Thymus (tissue), 11 donors: ENCODE results near the gene CCNL2. TPM values are rescaled to one million over a fixed set of nuclear protein-coding genes. Genes with fewer than 3 reads are reported as not detected.
"Not testable (repeated sequence)": the region's sequence is repeated elsewhere in the genome, so short reads cannot be mapped to it uniquely, and the experiment has no call there.

ENCODE experiments used
- DNase-seq, 9 donors: peaks; one replicate each; pipeline ENCODE4 v3.0.0-alpha.2; 2013; ENCODE audit warnings: low spot score in 9 of 9, low read depth in 6 of 9, missing footprints in 1 of 9
- H3K27ac ChIP-seq, 2 donors: one replicate each; pipeline ENCODE4 v1.5.1; 2013; ENCODE audit warnings: control low read depth in 1 of 2, low read depth in 1 of 2, low read length in 1 of 2, mild to moderate bottlenecking in 1 of 2, moderate library complexity in 1 of 2
- H3K27me3 ChIP-seq, 2 donors: one replicate each; pipeline ENCODE4 v1.5.1; 2013; ENCODE audit warnings: low read length in 1 of 2; ENCODE audit not compliant: control insufficient read depth in 2 of 2, insufficient read depth in 1 of 2
- H3K36me3 ChIP-seq, 2 donors: one replicate each; pipeline ENCODE4 v1.5.1; 2013; ENCODE audit warnings: low read length in 1 of 2, mild to moderate bottlenecking in 1 of 2, moderate library complexity in 1 of 2; ENCODE audit not compliant: control insufficient read depth in 2 of 2, insufficient read depth in 2 of 2
- H3K4me1 ChIP-seq, 2 donors: one replicate each; pipeline ENCODE4 v1.5.1; 2013; ENCODE audit warnings: low read length in 2 of 2; ENCODE audit not compliant: control insufficient read depth in 2 of 2, insufficient read depth in 2 of 2
- H3K4me3 ChIP-seq, 2 donors: one replicate each; pipeline ENCODE4 v1.5.1; 2013; ENCODE audit warnings: low read length in 2 of 2, control low read depth in 1 of 2, mild to moderate bottlenecking in 1 of 2
- H3K9me3 ChIP-seq, 2 donors: one replicate each; pipeline ENCODE4 v1.5.1; 2013; ENCODE audit warnings: low read length in 1 of 2, mild to moderate bottlenecking in 1 of 2; ENCODE audit not compliant: control insufficient read depth in 2 of 2, insufficient read depth in 1 of 2
- WGBS: extraction: QIAGEN DNeasy Blood & Tissue Kit; methylation state at CpG from one replicate; pipeline ENCODE4 v1.1.7; 2013; 5-methylcytosine and 5-hydroxymethylcytosine counted together
- polyA plus RNA-seq: library from polyadenylated mRNA; stranded (reverse); fragments of 200-250 nt; gene quantifications from one replicate; pipeline ENCODE4 v1.2.3, GENCODE V29; 2013
- total RNA-seq: library from RNA; stranded (reverse); fragments of 120-200 nt; gene quantifications from one replicate; pipeline ENCODE4 v1.2.4, GENCODE V29; 2013
- donor health status: healthy.

CCNL2 gene
- total and polyA plus RNA-seq, 2 donors = 73.8 to 340 TPM

DNA sequence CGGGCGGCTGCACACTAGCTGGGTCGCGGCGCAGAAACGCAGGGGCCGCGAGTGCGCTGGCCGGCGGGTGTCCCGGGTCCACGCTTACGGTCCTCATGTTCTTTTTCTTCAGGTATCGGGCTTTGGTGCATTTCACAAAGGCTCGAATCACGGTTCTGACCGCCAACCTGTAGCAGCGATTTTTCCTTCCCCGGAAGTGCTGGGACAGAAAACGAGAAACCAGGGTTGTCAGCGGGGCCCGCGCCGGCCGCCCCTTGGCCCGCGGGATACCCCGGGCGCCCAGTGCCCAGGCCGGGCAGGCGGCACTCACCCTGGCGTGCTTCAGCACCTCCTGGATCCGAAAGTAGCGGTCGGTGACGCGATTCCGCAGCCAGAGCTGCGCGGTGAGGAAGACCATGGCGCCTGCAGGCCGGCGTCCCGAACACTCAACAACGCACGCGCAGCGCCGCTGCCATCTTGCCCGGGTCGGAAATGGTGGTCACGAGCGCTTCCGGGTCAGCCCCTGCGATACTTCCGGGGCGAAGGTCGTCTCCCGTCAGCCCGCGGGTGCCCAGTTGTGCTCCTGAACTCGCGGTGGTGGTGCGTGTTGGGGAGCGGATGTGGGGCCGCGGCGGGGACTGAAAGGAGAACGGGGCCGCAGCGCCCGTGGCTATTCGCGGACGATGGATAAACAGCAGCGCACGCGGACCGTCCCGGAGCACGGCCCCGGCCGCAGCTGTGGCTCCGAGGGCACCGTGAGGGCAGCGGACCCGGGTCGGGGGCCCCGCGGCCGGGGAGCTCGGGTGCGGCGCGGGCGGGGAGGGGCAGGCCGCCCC, 7.9 kb upstream of the CCNL2 start, which contains the start of gene MRPL20:
MRPL20 (minus strand) TSS at position 473 of the 815 bp plus-strand sequence; CDS start at position 397, 76 bp downstream.
- under 1% methylated on average over 98 of the region's 98 CpGs for WGBS
- peaks cover 0 to 6% of the 10 kb centered on the region in 2 donors for H3K9me3 ChIP-seq
- peaks cover 34 to 38% of the 10 kb centered on the region in 2 donors for H3K36me3 ChIP-seq
- no peaks in the 10 kb centered on the region for H3K27me3 ChIP-seq
- DNase-seq = peak; percentile 86 to 97 (median 91)
- peak within 1 kb of the TSS; percentile 67 to 97 for H3K27ac ChIP-seq
- H3K4me3 ChIP-seq = peak within 1 kb of the TSS; percentile 95 to 99
- peaks cover 21 to 25% of the 10 kb centered on the region in 2 donors for H3K4me1 ChIP-seq

DNA sequence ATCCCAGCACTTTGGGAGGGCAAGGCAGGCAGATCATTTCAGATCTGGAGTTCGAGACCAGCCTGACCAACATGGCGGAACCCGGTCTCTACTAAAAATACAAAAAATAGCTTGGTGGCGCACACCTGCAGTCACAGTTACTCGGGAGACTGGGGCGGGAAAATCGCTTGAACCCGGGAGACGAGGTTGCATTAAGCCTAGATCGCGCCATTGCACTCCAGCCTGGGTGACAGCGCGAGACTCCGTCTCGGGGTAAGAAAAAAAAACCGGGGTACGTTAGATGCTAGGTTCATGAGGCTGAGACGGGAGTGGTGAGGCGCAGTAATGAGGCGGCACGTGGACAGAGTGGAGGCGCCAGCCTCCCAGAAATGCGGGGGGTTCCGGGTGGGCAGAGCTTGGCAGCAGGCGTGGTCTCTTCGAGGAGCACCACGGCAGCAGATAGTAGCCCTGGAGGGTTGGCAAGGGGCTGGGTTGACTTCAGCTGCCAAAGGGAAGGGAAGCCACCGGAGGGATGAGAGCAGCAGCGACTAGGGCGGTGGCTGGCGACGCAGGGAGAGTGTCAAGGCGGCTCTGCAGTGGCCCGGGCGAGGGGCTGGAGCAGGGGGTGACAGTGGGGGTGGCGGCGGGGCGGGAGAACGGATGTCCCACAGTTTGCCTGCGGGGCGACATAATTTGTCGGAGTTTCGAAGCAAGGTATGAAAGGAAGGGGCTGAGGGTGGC, 7.1 kb upstream of the CCNL2 start:
- 48% methylated on average over 43 of the region's 43 CpGs for WGBS
- Histone ChIP-seq H3K4me1 (peaks cover 21 to 28% of the 10 kb centered on the region in 2 donors), H3K4me3 (peak overlapping the region; percentile 95 to 99), H3K9me3 (no peaks in the 10 kb centered on the region), H3K36me3 (peaks cover 42 to 46% of the 10 kb centered on the region in 2 donors), H3K27me3 (no peaks in the 10 kb centered on the region), H3K27ac (peak overlapping the region; percentile 67 to 97)
- DNase-seq = no peak

DNA sequence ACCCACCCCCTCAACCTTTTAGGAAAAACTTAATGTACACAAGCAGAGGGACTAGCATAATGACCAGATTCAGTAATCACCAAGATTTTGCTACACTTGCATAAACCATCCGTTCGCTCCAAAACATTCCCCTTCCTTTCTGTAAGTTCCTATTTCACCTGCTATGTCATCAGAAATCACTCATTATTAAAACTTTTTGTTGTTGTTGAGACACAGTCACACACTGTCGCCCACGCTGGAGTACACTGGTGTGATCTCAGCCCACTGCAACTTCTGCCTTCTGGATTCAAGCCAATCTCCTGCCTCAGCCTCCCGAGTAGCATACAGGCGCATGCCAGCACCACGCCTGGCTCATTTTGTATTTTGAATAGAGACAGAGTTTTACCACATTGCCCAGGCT, 4.5 kb upstream of the CCNL2 start:
- no peak overlapping the region for H3K4me3 ChIP-seq
- 95% methylated on average over 7 of the region's 7 CpGs for WGBS
- no peak overlapping the region for H3K27ac ChIP-seq
- H3K36me3 ChIP-seq = peaks cover 52 to 55% of the 10 kb centered on the region in 2 donors
- no peak for DNase-seq
- H3K4me1 ChIP-seq = peaks cover 28 to 41% of the 10 kb centered on the region in 2 donors
- peaks cover 0 to 1% of the 10 kb centered on the region in 2 donors for H3K9me3 ChIP-seq
- H3K27me3 ChIP-seq = no peaks in the 10 kb centered on the region

DNA sequence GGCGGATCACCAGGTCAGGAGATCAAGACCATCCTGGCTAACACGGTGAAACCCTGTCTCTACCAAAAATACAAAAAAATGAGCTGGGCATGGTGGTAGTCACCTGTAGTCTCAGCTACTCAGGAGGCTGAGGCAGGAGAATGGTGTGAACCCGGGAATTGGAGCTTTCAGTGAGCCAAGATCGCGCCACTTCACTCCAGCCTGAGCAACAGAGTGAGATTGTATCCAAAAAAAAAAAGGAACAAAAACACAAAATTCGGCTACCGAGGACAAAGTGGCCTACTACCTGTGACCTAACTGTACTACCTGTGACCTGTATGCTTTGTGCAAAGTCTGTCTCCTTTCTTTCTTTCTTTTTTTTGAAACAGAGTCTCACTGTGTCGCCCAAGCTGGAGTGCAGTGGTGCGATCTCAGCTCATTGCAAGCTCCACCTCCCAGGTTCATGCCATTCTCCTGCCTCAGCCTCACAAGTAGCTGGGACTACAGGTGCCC, 3.8 kb upstream of the CCNL2 start:
- peaks cover 55 to 56% of the 10 kb centered on the region in 2 donors for H3K36me3 ChIP-seq
- H3K27me3 ChIP-seq, H3K9me3 ChIP-seq, H3K4me3 ChIP-seq, DNase-seq, H3K27ac ChIP-seq: not testable (repeated sequence)
- H3K4me1 ChIP-seq = peaks cover 30 to 40% of the 10 kb centered on the region in 2 donors
- 94% methylated on average over 9 of the region's 9 CpGs for WGBS

DNA sequence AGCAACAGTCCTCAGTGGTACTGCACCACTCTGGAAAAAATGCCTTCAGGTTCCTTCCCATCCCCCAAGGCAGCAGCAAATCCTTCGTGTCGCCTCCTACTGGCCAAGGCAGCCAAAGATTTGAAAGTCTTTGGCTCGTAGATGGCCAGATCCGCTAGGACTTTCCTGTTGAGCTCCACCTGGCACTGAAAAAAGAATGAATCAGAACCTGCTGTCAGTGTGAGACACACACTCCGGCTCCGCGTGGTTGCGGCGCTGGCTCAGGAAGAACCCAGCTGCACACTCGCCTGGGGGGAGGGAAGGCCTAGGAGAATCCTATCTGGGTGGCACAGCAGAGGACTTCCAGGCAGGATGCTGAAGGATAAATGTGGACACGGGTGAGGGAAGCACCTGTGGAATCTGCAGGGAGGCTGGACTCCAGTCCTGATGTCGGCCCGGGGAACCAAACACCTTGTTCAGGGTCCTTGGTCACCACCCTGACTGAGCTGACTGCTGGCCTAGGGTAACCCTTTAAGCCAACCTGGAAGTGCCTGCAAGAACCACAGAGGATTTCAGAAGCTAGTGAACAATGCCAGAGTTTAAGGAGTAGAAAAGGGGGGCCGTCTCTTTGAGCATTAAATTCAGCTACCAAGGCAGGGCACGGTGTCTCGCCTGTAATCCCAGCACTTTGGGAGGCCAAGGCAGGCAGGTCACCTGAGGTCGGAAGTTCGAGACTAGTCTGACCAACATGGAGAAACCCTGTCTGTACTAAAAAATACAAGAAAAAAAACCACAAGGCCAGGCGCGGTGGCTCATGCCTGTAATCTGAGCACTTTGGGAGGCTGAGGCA, 3.2 kb upstream of the CCNL2 start:
- Histone ChIP-seq H3K36me3 (peaks cover 62 to 63% of the 10 kb centered on the region in 2 donors), H3K27me3 (no peaks in the 10 kb centered on the region), H3K9me3 (peaks cover 0 to 1% of the 10 kb centered on the region in 2 donors), H3K4me3 (no peak overlapping the region), H3K4me1 (peaks cover 30 to 46% of the 10 kb centered on the region in 2 donors), H3K27ac (no peak overlapping the region)
- DNase-seq = peak in 1 of 9 donors; percentile 27
- 95% methylated on average over 20 of the region's 20 CpGs for WGBS

DNA sequence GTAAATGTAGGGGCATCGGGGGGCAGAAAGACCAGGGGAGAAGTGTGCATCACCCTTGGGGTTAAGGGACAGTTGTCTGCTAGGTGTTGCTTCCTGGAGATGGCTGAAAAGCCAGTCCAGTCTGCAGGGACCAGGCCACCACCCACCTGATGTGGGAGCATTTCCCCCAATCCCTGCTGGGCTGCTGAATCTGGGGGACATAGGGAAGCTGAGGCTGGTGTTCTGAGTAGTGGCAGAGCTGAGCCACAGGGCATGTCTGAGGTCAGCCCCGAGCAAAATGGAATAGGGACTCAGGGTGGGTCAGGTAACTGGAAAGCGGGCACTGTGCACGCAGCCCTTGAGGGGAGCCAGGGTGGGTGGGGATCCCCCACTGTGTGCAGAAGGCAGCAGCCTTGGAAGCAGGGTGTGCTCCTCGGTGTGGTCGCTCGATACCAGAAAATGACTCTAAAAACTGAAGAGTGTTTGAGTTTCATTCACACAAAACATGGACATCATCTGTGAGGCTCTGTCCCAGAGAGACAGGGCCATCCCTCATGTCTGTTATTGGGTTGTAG, 2.4 kb upstream of the CCNL2 start:
- H3K27me3 ChIP-seq = no peaks in the 10 kb centered on the region
- WGBS = 95% methylated on average over 7 of the region's 7 CpGs
- DNase-seq = no peak
- no peak overlapping the region for H3K4me3 ChIP-seq
- H3K4me1 ChIP-seq = peaks cover 30 to 49% of the 10 kb centered on the region in 2 donors
- H3K9me3 ChIP-seq = peaks cover 0 to 1% of the 10 kb centered on the region in 2 donors
- no peak overlapping the region for H3K27ac ChIP-seq
- peaks cover 66 to 69% of the 10 kb centered on the region in 2 donors for H3K36me3 ChIP-seq

DNA sequence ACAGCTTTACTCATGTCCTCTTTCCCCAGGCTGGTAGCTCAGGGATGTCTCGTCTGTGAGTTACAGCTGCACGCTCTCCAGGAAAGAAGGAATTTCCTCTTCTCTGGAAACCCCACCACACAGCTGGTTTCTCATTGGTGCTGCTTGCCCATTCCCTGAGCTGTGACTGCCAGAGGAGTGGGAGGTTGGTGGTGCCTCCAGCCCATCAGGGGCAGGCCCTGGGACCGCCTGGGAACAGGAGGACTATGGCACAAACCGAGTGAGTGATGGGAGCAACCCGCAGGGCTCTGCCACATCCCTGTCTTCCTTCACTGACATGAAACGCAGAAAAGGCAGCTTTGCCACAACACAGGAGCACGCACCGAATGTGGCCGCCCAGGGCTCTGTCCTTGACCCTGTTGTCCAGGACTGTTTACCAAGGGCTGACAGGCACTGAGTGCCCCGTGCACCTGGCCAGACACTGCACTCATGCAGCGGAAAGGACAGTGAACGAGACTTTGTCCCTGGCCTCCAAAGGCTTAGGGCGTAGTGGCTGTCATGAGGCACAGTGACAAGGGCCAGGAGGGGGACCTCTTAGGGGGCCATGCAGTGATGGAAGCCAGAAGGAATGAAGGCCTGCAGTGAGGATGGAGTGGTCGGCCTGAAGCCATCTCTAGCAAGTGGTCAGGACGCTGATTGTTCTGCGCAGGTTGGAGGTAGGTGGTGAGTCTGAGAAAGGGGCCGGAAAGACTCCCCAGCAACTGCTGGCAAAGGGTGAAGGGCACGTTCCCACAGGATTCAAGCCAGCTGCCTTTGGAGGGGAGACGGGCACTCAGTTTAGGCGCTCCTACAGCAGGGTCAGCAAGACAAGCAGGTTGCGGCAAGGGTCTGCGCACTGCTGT, 1.7 kb upstream of the CCNL2 start:
- DNase-seq = no peak
- no peaks in the 10 kb centered on the region for H3K27me3 ChIP-seq
- H3K36me3 ChIP-seq = peaks cover 62 to 65% of the 10 kb centered on the region in 2 donors
- peak overlapping the region; percentile 97 to 99 for H3K4me3 ChIP-seq
- peaks cover 0 to 1% of the 10 kb centered on the region in 2 donors for H3K9me3 ChIP-seq
- peaks cover 23 to 41% of the 10 kb centered on the region in 2 donors for H3K4me1 ChIP-seq
- 94% methylated on average over 22 of the region's 22 CpGs for WGBS
- H3K27ac ChIP-seq = peak overlapping the region in 1 of 2 donors; percentile 9
